SK-N-SH (cell line): Measurements from ENCODE around the gene NFAT5.

Experiments
- CTCF ChIP-seq: fragments of 200-600 bp; sonication (generic); IDR thresholded peaks from 2 replicates; pipeline ENCODE4 v1.6.1; 2017; ENCODE audit warnings: antibody characterized with exemption, mild to moderate bottlenecking, moderate library complexity
- EP300 ChIP-seq, 2 experiments: IDR thresholded peaks; 2 replicates each; pipeline versions ENCODE4 v1.4.0 to v1.6.1; 2012; ENCODE audit warnings: borderline replicate concordance in 1 of 2, low read depth in 1 of 2, low read length in 1 of 2
- EZH2phosphoT487 ChIP-seq: fragments of 200-600 bp; sonication (generic); IDR thresholded peaks from 2 replicates; pipeline ENCODE4 v1.6.1; 2017; ENCODE audit warnings: low read depth, mixed run types, mild to moderate bottlenecking, antibody characterized with exemption, moderate library complexity, borderline replicate concordance
- IRF3 ChIP-seq: fragments of 150-350 bp; IDR thresholded peaks from 2 replicates; pipeline ENCODE4 v1.6.1; 2016; ENCODE audit warnings: mild to moderate bottlenecking, low read depth, low read length
- MAX ChIP-seq: IDR thresholded peaks from 2 replicates; pipeline ENCODE4 v1.4.0; 2012; ENCODE audit warnings: low read depth
- NRF1 ChIP-seq: IDR thresholded peaks from 2 replicates; pipeline ENCODE4 v1.6.1; 2012; ENCODE audit warnings: low read depth, mild to moderate bottlenecking, low read length
- PBX3 ChIP-seq: IDR thresholded peaks from 2 replicates; pipeline ENCODE4; 2012
- POLR2AphosphoS5 ChIP-seq: IDR thresholded peaks from 2 replicates; pipeline ENCODE4 v1.6.1; 2012; ENCODE audit warnings: low read depth, low read length
- RAD21 ChIP-seq: IDR thresholded peaks from 2 replicates; pipeline ENCODE4 v1.6.1; 2012; ENCODE audit warnings: mild to moderate bottlenecking, low read length
- RFX5 ChIP-seq: IDR thresholded peaks from 2 replicates; pipeline ENCODE4 v1.6.1; 2012; ENCODE audit warnings: mild to moderate bottlenecking, improper control_type of control experiment, low read length
- TAF1 ChIP-seq: IDR thresholded peaks from 2 replicates; pipeline ENCODE4 v1.6.1; 2012; ENCODE audit warnings: low read depth, mild to moderate bottlenecking, low read length, moderate library complexity, borderline replicate concordance
- TEAD4 ChIP-seq: IDR thresholded peaks from 2 replicates; pipeline ENCODE4 v1.4.0; 2012; ENCODE audit warnings: mild to moderate bottlenecking, borderline replicate concordance; ENCODE audit not compliant: insufficient read depth
- YY1 ChIP-seq: IDR thresholded peaks from 2 replicates; pipeline ENCODE4 v1.4.0; 2012; ENCODE audit warnings: low read depth, mild to moderate bottlenecking

- no peak for TF ChIP-seq NRF1
- no peak for TF ChIP-seq POLR2AphosphoS5
- no peak; the same call in 1 of the 2 replicates for TF ChIP-seq CTCF
- TF ChIP-seq TEAD4: no peak
- no peak for TF ChIP-seq RAD21
- no peak for TF ChIP-seq TAF1
- no peak for TF ChIP-seq PBX3
- TF ChIP-seq YY1: no peak
- TF ChIP-seq IRF3: no peak
- no peak for TF ChIP-seq EP300 (IDR thresholded peaks at IDR 0.05; ENCODE audit: borderline replicate concordance in 1 of 2, low read depth in 1 of 2, low read length in 1 of 2)
- TF ChIP-seq EZH2phosphoT487: no peak
- no peak for TF ChIP-seq RFX5
- TF ChIP-seq MAX: no peak
Measured at GRCh38 chr16:69526831-69527655, 38.7 kb upstream of the NFAT5 start.
